GM12878 (cell line): ENCODE data around the gene ONECUT2. TPM values are rescaled to one million over a fixed set of nuclear protein-coding genes. Genes with fewer than 3 reads are reported as not detected.

Source experiments
- FOS ChIP-seq: IDR thresholded peaks from 3 replicates; pipeline ENCODE4 v1.6.1; 2011; ENCODE audit warnings: borderline replicate concordance; ENCODE audit not compliant: insufficient read length; ENCODE audit errors: extremely low read depth
- NR2C1 ChIP-seq: fragments of 450-650 bp; IDR thresholded peaks from 2 replicates; pipeline ENCODE4 v1.6.1; 2017; ENCODE audit warnings: antibody characterized with exemption, mild to moderate bottlenecking, moderate library complexity
- NR2F1 ChIP-seq: fragments of 450-650 bp; conservative IDR thresholded peaks from 2 replicates; pipeline ENCODE4 v1.6.1; 2017; ENCODE audit warnings: mild to moderate bottlenecking
- PAX8 ChIP-seq: fragments of 450-650 bp; IDR thresholded peaks from 2 replicates; pipeline ENCODE4 v1.6.1; 2017; ENCODE audit warnings: mild to moderate bottlenecking, moderate library complexity
- POLR2A ChIP-seq: IDR thresholded peaks from 2 replicates; pipeline ENCODE4 v1.6.1; 2011; ENCODE audit warnings: low read depth, mild to moderate bottlenecking, low read length
- RCOR1 ChIP-seq: conservative IDR thresholded peaks from 2 replicates; pipeline ENCODE4 v1.6.1; 2012; ENCODE audit warnings: low read depth, low read length, improper control_type of control experiment
- RELB ChIP-seq: fragments of 450-650 bp; IDR thresholded peaks from 2 replicates; pipeline ENCODE4 v1.6.1; 2017; ENCODE audit warnings: low read depth, mild to moderate bottlenecking, moderate library complexity
- TARDBP ChIP-seq: IDR thresholded peaks from 2 replicates; pipeline ENCODE4 v1.6.1; 2016; ENCODE audit warnings: borderline replicate concordance
- polyA plus RNA-seq, 11 experiments: library from polyadenylated mRNA; depleted of rRNA in 4 of 11; unstranded in 6 of 11; stranded (reverse) in 5 of 11; fragments of >200 nt; fragmentation: Nextera tagmentation in 4 of 11; fragmentation: Illumina TruSeq in 1 of 11; extraction: Ambion mirVana in 4 of 11; extraction: Trizol in 1 of 11; gene quantifications; 1 replicate in 1 of 11; 2 replicates in 10 of 11; pipeline versions ENCODE4 v1.2.1 to v1.2.3, GENCODE V29; 2011 to 2016; ENCODE audit warnings: inconsistent platforms in 2 of 11, missing spikeins in 2 of 11, low read depth in 1 of 11
- total RNA-seq, 4 experiments: library from RNA; depleted of rRNA in 3 of 4; stranded (reverse); fragments of >200 nt in 3 of 4; fragmentation: Illumina TruSeq in 1 of 4; extraction: Trizol in 1 of 4; gene quantifications; 2 replicates each; pipeline versions ENCODE4 v1.2.1 to v1.2.3, GENCODE V29; 2013 to 2021
- TF ChIP-seq, protein P1 (sequence below): fragments of 450-650 bp; formaldehyde crosslinking; IDR thresholded peaks from 2 replicates; pipeline ENCODE4 v1.5.0; 2022; ENCODE audit warnings: mild to moderate bottlenecking, missing genetic modification characterization
- TF ChIP-seq, protein P2 (sequence below): fragments of 150-350 bp; IDR thresholded peaks from 2 replicates; pipeline ENCODE4 v1.6.1; 2016; ENCODE audit warnings: low read depth, low read length
- TF ChIP-seq, protein P3 (sequence below): IDR thresholded peaks from 2 replicates; pipeline ENCODE4 v1.6.1; 2012; ENCODE audit warnings: low read length, inconsistent platforms

ONECUT2 gene
- total and polyA plus RNA-seq, 10 of the 15 experiments (the other 5 are each of a cell fraction or from before 2014, with no cell fraction given): 0.01 to 0.03 TPM; not detected in 8

DNA sequence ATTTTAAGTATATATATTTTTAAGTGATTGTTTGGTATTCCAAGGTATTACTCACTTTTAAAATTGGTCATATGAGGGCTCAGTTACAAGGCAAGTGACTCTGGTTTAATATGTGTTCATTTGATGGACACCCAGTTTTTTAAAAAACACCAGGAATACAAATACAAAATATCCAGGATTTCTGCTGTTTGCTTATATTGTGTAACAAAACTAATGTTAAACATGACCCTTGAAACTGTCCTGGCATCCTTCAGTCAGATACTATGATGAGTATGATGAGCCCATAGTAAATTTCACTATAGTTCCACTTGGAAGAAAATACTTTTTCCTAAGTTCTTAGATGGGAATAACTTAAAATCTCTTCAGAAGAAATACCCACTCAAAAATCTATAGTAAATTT is 11.4 kb upstream of the ONECUT2 start (continued):
- TF ChIP-seq, protein P1, sequence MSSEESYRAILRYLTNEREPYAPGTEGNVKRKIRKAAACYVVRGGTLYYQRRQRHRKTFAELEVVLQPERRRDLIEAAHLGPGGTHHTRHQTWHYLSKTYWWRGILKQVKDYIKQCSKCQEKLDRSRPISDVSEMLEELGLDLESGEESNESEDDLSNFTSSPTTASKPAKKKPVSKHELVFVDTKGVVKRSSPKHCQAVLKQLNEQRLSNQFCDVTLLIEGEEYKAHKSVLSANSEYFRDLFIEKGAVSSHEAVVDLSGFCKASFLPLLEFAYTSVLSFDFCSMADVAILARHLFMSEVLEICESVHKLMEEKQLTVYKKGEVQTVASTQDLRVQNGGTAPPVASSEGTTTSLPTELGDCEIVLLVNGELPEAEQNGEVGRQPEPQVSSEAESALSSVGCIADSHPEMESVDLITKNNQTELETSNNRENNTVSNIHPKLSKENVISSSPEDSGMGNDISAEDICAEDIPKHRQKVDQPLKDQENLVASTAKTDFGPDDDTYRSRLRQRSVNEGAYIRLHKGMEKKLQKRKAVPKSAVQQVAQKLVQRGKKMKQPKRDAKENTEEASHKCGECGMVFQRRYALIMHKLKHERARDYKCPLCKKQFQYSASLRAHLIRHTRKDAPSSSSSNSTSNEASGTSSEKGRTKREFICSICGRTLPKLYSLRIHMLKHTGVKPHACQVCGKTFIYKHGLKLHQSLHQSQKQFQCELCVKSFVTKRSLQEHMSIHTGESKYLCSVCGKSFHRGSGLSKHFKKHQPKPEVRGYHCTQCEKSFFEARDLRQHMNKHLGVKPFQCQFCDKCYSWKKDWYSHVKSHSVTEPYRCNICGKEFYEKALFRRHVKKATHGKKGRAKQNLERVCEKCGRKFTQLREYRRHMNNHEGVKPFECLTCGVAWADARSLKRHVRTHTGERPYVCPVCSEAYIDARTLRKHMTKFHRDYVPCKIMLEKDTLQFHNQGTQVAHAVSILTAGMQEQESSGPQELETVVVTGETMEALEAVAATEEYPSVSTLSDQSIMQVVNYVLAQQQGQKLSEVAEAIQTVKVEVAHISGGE (CRISPR knock-in tag): no peak
- TF ChIP-seq NR2F1 (no peak), POLR2A (no peak), RCOR1 (no peak), TARDBP (no peak), PAX8 (no peak), RELB (no peak), FOS (no peak), NR2C1 (no peak)
- TF ChIP-seq, protein P2, sequence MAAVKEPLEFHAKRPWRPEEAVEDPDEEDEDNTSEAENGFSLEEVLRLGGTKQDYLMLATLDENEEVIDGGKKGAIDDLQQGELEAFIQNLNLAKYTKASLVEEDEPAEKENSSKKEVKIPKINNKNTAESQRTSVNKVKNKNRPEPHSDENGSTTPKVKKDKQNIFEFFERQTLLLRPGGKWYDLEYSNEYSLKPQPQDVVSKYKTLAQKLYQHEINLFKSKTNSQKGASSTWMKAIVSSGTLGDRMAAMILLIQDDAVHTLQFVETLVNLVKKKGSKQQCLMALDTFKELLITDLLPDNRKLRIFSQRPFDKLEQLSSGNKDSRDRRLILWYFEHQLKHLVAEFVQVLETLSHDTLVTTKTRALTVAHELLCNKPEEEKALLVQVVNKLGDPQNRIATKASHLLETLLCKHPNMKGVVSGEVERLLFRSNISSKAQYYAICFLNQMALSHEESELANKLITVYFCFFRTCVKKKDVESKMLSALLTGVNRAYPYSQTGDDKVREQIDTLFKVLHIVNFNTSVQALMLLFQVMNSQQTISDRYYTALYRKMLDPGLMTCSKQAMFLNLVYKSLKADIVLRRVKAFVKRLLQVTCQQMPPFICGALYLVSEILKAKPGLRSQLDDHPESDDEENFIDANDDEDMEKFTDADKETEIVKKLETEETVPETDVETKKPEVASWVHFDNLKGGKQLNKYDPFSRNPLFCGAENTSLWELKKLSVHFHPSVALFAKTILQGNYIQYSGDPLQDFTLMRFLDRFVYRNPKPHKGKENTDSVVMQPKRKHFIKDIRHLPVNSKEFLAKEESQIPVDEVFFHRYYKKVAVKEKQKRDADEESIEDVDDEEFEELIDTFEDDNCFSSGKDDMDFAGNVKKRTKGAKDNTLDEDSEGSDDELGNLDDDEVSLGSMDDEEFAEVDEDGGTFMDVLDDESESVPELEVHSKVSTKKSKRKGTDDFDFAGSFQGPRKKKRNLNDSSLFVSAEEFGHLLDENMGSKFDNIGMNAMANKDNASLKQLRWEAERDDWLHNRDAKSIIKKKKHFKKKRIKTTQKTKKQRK: no peak
- TF ChIP-seq, protein P3, sequence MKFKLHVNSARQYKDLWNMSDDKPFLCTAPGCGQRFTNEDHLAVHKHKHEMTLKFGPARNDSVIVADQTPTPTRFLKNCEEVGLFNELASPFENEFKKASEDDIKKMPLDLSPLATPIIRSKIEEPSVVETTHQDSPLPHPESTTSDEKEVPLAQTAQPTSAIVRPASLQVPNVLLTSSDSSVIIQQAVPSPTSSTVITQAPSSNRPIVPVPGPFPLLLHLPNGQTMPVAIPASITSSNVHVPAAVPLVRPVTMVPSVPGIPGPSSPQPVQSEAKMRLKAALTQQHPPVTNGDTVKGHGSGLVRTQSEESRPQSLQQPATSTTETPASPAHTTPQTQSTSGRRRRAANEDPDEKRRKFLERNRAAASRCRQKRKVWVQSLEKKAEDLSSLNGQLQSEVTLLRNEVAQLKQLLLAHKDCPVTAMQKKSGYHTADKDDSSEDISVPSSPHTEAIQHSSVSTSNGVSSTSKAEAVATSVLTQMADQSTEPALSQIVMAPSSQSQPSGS: no peak
